HG03108 (cell line): ENCODE measurements around the gene POU3F1.

Source experiments
- ATAC-seq: cut with Tn5 transposase; IDR thresholded peaks from one replicate; pipeline ENCODE4 v1.9.1; 2021; ENCODE audit warnings: moderate library complexity; ENCODE audit not compliant: unreplicated experiment

The POU3F1 gene

DNA sequence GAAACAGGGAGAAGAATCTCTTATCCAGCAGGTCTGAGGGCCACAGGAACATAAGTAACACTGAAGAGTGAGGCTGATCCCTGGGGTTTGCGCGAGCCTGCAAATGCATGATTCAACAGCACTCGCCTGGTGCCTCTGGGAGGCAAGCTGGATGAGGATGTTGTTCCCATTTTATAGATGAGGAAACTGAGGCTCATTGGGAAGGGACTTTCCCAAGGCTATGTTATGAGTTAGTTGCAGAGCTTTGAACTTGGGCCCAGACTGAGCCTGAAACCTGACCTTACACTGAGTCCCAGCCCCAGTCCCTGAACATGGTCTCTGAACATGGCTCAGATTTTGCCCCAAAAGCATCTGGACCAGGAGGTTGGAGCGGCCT, 27.7 kb upstream of the POU3F1 start:
- no peak for ATAC-seq

GRCh38 chr1:38073534-38074301, 27.1 kb upstream of the POU3F1 start:
- ATAC-seq: no peak

DNA sequence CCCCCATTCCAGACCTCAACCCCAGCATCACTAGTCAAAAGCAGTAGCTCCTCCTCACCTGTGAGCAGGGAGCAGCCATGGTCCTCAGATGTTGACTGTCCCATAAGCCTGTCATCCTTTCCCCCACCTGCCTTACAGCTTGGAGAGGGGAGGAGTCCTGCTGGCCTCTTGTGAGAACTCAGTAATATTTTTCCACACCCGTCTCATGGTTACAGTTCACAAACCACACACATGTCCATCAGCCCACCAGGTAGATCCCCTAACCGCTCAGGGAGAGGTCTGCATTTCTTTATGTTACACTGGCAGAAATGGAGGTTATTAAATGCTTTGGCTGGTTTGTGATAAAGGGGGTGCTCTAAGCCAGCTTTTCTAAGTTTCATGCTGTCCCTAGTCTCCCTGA, 26.3 kb upstream of the POU3F1 start:
- ATAC-seq: no peak

DNA sequence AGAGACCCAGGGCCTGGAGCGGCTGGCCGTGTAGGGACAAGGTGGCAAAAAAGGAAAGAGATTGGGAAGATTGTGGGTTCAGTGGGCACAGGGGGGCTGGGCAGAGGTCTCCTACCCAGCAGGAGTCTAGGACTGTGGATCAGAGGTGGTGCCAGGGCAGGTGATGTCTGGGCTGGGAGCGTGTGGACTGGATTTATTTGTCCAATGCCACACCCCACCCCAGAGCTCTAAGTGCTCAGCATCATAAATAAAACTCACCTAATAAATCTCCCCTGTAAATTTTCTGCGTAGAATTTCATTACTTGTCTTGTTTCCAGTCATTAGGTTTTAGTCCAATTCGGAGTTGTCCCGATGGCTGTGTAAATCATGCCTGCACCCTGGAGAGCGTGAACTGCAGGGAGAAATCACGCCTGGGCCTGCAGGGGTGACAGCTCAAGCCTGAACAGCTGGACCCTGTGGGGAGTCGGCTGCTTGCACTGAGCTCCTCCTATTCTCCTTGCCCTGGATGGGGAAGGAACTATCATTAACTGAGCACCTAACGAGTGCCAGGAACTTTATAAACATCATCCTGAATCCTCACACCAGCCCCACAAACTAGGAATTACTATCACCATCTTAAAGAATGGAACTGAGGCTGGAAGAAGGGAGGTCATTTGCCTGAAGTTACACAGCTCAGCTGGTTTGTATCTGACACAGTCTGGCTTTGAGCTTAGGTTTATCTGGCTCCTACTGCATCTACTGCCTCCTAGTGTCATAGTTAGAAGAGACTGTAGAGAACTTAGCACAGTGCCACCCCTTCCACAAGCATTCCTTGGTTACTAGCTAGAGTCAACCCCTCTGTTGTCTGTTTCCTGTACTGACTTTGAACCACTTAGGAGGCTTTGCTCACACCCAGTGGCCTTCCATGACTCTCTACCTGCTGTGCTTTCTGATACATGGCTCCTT, 25.0 kb upstream of the POU3F1 start:
- no peak for ATAC-seq

DNA sequence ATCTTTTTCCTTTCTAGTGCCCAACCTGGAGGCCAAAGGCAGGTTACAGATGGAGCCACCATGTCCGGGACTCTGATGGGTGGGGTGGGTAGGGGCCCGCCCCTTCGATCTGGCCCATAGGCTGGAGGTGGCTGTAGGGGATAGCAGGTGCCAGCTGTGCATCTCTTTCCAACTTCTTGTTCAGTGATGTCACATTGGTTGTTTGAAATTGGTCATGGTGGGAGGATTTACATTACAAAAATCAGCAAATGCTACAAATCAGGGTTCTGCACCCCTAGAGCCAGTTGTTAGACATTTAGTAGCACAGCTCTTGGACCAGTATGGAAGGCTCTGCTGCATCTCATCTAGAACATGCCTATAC, 22.4 kb upstream of the POU3F1 start:
- ATAC-seq: no peak

DNA sequence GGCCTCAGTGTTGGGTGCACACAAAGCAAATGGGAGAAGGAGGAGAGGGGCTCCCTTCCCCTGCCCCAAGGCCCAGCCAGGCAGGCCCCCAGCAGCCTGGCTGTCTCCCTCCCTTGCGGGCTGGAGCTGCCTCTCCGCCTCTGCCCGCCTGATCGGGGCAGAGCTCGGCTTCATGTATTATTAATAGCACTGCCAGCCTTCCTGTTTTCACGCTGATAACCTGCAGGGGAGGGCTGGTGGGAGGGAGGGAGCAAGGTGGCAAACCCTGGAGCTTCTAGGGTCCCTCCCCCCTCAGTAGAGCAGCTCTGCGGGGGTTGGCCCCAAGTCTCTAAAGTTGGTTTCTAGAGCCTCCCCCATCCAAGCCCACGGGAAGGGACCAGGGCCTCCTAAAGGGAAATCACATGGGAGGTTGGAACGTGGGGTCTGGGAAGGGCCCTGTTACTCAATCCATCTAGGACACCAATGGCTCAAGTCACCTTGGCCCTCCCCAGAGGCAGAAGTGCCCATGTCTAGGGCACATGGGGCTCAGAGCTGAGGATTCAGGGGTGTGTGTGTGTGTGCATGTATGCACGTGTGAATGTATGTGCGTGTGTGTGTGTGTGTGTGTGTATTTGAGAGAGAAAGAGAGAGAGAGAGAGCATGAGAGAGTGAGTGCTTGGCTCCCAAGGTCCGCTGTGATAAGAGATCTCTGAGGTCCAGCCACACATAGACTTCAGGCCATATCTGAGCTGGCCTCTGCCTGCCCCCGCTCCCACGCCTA, 21.8 kb upstream of the POU3F1 start:
- no peak for ATAC-seq

DNA sequence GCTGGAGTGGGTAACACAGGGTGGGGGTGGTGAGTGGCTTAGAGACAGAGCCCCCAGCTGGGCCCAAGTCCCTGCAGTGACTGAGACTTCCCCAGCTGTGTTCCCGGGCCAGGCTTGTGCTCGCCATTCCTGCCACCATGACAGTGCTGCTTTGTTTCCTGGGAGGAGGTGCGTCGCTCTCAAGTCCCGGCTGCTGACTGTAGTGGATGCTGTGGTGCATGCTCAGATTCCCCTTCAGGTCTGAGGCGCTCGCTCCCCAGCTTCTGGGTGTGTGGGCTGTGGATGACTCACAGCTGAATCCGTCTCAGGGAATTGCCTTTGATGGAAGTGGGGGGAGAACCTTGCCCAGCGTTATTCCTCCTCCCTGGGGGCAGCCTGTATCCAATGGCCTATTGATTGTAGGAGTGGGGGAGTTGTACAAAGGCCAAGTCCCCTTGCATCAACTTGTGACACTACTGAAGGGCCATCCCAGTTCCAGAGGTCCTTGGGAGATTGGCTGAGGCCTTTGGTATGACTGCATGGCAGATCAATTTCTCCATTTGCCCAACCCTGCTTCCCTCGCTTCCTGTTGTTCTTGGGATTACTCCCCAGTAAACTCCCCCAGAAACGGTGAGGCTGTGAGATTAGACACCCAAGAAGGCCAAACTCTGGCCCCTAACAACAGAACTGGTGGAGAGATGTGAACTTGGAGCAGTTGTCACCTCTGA, 17.8 kb upstream of the POU3F1 start:
- ATAC-seq: no peak

DNA sequence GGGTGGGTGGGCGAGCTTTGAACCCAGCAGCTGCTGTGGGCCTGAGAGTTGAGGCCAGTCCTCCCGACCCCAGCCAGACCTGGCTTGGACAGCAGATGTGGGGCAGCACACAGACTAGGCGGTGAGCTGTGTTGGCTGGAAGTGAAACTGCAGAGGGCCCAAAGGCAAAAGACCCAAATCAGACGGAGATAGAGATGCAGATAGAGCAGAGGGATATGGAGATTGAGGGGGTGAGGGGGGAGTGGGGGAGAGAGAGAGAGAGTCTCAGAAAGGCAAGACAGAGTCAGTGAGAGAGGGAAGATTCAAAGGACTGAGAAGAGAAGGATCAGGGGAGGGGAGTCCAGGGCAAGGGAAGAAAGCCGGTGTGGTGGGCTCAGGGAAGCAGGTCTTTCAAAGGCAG, 17.0 kb upstream of the POU3F1 start:
- ATAC-seq: no peak

DNA sequence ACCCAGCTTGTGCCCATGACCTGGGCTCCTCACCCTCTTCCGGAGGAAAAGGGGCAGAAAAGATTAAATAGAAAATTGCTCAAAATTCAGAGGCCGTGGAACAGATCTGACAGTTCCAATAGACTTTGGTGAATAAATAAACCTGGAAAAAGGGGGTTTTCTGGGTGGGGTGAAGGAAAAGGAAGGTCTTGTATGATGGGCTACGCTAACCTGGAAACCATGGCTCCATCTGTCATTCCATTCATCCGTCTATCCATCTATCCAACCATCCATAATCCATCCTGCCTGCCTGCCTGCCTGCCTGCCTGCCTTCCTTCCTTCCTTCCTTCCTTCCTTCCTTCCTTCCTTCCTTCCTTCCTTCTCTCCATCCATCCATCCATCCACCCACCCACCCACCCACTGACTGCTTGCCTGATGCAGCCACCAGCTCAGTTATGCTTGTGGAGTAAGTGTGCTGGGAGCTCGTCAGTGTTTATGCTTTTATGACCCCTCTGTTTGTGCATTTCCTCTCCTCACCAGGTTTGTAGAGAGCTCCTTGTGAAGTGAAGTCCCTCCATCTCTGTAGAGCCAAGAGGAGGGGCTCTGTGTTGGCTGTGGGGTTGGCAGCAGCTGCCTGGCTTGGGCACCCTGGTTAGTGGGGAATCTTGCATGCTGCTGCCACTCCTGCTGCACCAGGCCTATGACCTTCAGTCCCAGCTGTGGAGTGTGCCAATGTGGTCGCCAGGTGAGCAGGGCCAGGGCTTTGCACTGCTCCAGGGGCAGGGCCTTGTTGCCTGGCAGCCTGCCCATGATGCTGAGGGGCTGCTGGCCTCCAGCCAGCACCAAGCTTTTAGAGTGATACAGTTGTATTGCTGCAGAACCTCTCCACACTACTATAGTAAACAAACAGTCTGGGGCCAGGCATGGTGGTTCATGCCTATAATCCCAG, 16.0 kb upstream of the POU3F1 start:
- ATAC-seq: no peak

- ATAC-seq: peak; percentile 62
Measured at GRCh38 chr1:38061883-38062328, 15.3 kb upstream of the POU3F1 start.

DNA sequence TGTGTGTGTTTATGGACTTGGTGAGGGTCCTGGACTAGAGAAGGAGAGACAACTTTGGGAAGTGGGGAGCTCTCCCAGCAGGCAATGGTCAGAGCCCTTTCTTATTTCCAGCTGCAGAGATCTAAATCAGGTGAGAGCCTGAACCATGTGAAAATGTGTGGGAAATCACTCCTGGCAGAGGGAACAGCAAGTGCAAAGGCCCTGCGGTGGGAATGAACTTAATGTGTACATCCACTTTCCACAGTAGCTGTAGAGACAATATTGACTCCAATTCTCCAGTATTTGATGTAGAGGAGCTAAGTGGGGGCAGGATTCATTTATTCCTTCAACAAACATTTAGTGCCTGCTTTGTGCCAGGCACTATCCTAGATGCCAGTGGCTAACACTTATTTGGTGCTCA, 14.7 kb upstream of the POU3F1 start:
- no peak for ATAC-seq

DNA sequence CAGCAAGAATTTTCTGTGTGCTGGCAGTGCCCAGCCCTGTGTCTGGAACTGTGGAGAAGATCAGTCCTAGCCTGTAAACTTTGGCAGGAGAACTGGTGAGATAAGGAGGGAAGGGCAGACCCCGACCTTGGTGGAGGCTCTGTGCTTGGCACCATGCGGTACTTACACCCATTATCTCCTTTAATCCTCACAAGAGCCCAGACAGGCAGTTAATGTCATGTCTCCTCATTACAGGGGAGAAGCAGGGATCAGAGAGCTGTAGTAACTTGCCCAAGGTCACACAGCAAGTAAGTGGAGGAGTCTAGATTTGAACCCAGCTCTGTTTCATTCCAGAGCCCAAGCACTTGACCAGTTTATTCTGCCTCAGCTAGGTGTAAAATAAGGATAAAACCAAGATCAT, 13.9 kb upstream of the POU3F1 start:
- ATAC-seq: no peak

- ATAC-seq: no peak
Measured at GRCh38 chr1:38059635-38060250, 13.2 kb upstream of the POU3F1 start.

DNA sequence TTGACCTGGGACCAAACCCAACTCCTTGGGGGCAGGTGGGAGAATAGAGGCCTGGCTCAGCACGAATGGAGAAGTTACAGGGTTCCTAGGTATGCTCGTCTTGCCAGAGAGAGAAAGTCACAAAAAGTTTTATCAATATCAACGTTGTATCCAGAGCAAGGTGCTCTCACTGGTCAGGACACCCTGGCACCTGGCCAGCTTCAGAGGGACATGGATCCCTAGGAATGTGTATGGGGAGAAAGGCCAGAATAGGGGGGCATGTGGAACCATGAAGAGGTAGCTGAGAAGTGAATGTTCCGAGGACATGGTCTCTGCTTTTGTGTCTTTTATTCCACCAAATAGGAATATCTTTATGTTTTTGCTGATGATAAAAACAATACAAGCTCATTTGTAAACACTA, 9.4 kb upstream of the POU3F1 start:
- no peak for ATAC-seq

GRCh38 chr1:38055398-38055797, 8.8 kb upstream of the POU3F1 start:
- no peak for ATAC-seq

GRCh38 chr1:38053416-38054091, 7.0 kb upstream of the POU3F1 start:
- no peak for ATAC-seq

DNA sequence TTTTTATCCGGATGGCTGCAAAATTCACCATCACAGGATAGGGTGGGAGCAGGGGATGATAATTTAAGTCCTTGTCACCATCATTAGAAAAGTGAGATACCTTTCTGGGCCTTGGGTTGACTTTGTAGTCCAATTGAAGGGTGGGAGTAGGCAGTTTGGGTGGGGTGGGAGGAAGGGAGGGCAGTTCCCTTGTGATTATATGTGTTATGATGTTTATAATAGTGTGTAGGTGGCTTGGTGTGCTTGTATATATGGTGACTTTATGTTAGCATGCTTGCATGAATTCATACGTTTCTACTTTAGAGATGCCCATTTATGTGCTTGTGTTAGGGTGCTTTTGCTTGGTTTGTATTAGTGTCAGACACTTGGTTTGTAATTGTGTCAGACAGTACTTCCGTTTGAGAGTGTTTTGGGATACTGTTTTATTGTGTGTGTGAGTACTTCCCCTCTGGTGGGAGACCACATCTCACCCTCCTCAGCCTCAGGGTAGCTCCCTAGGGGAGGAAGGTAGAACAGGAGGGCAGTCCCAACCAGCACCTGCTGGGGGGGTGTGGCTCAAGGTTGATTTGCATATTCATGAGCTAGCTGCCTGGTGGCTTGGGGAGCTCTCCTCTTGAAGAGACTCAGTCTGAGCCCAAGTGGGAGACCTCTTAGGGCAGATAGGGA, 6.3 kb upstream of the POU3F1 start:
- ATAC-seq: peak; percentile 62

DNA sequence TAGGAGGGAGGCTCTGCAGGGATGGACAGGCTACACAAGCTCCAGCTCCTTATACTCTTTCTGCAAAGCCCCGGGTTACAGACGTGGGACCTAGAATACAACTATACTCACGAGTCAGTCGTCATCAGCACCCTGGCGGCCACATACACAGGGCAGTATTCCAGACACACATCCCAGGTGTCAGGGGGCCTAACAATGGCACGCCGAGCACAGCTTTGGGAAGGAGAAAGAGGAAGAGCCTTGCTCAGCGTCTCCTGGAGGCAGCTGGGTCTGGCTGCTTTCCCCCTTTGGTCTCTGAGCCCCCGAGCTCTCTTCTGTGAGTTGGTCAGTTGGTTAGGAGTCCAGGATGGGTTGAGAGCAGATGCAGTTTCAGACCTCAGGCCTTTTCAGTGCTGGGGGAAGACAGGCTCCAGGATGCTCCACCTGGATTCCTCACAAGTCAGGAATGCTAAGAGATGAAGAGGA, 4.5 kb upstream of the POU3F1 start:
- ATAC-seq: no peak
